Activated T-cell treated with anti-CD3 and anti-CD28 coated beads, Interleukin-2, amount 50 U/mL, for 72 hours (primary cell): Measurements from ENCODE around the gene TMEM207. TPM values are rescaled to one million over a fixed set of nuclear protein-coding genes. Genes with fewer than 3 reads are reported as not detected.

Source experiments
- ATAC-seq, 2 donors: fragments of 150-1000 bp; cut with Tn5 transposase; replicated peaks in 1 of 2; 2 replicates each; pipeline ENCODE4 v1.10.0; 2021; ENCODE audit warnings: moderate library complexity in 2 of 2, mild to moderate bottlenecking in 1 of 2
- DNase-seq, 2 donors: peaks; one replicate each; pipeline ENCODE4 v3.0.0; 2021 to 2022; ENCODE audit warnings: mixed read lengths in 1 of 2
- H3K27ac Mint-ChIP-seq: one replicate; pipeline ENCODE4 v1.8.0; 2022; ENCODE audit warnings: mild to moderate bottlenecking, moderate library complexity, mixed read lengths
- H3K27me3 Mint-ChIP-seq: one replicate; pipeline ENCODE4 v1.8.0; 2022; ENCODE audit warnings: low read depth, mixed read lengths
- H3K36me3 Mint-ChIP-seq, 2 donors: one replicate each; pipeline ENCODE4 v1.8.0; 2022; ENCODE audit warnings: mixed read lengths in 2 of 2, mild to moderate bottlenecking in 1 of 2; ENCODE audit not compliant: insufficient read depth in 2 of 2
- H3K4me1 Mint-ChIP-seq: one replicate; pipeline ENCODE4 v1.8.0; 2022; ENCODE audit warnings: low read depth, mixed read lengths
- H3K4me3 Mint-ChIP-seq, 2 donors: one replicate each; pipeline ENCODE4 v1.8.0; 2022; ENCODE audit warnings: mild to moderate bottlenecking in 2 of 2, mixed read lengths in 2 of 2, moderate library complexity in 2 of 2
- H3K9me3 Mint-ChIP-seq, 2 donors: one replicate each; pipeline ENCODE4 v1.8.0; 2022; ENCODE audit warnings: mixed read lengths in 2 of 2
- total RNA-seq, 2 donors: library from RNA; stranded (reverse); gene quantifications; one replicate each; pipeline ENCODE4 v1.2.3, GENCODE V29; 2022

Gene TMEM207
- total RNA-seq, 2 donors from 2014 or later: not detected

GRCh38 chr3:190436331-190436730 is 13.4 kb downstream of the TMEM207 start:
- Mint-ChIP-seq H3K27ac (no peak overlapping the region), H3K36me3 (peaks cover 0 to 5% of the 10 kb centered on the region in 2 donors), H3K4me3 (no peak overlapping the region), H3K4me1 (no peaks in the 10 kb centered on the region), H3K27me3 (peaks cover 39% of the 10 kb centered on the region), H3K9me3 (no peaks in the 10 kb centered on the region)
- no peak for ATAC-seq
- DNase-seq: no peak

GRCh38 chr3:190435618-190436017 is 14.1 kb downstream of the TMEM207 start:
- no peaks in the 10 kb centered on the region for H3K4me1 Mint-ChIP-seq
- H3K27me3 Mint-ChIP-seq: peaks cover 39% of the 10 kb centered on the region
- no peaks in the 10 kb centered on the region for H3K9me3 Mint-ChIP-seq
- no peak for ATAC-seq
- H3K4me3 Mint-ChIP-seq: no peak overlapping the region
- H3K36me3 Mint-ChIP-seq: peaks cover 0 to 5% of the 10 kb centered on the region in 2 donors
- DNase-seq: no peak
- no peak overlapping the region for H3K27ac Mint-ChIP-seq

GRCh38 chr3:190433626-190434025 is 16.1 kb downstream of the TMEM207 start:
- no peak for DNase-seq
- H3K27me3 Mint-ChIP-seq: peaks cover 39% of the 10 kb centered on the region
- no peak overlapping the region for H3K27ac Mint-ChIP-seq
- no peak overlapping the region for H3K4me3 Mint-ChIP-seq
- no peaks in the 10 kb centered on the region for H3K4me1 Mint-ChIP-seq
- peaks cover 0 to 5% of the 10 kb centered on the region in 2 donors for H3K36me3 Mint-ChIP-seq
- no peaks in the 10 kb centered on the region for H3K9me3 Mint-ChIP-seq
- no peak for ATAC-seq

DNA sequence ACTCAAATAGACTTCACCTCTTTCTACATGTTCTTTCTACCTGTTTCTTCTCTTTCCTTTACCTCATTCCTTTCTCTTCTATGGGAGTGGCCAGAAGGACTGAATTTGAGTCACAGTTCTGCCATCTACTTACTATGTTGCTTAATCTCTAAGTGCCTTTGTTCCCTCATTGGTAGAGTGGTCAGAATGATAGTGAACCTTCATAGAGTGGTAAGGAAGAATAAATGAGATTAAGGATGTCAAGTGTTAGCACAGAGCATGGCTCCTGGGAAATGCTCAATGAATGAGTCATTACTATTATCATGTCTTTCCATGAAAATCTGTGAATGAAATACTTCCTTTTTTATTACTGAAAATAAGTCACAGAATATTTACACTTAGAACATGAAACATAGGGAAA is 17.5 kb downstream of the TMEM207 start:
- H3K36me3 Mint-ChIP-seq: peaks cover 0 to 5% of the 10 kb centered on the region in 2 donors
- H3K27me3 Mint-ChIP-seq: peaks cover 38% of the 10 kb centered on the region
- H3K4me1 Mint-ChIP-seq: no peaks in the 10 kb centered on the region
- DNase-seq (no peak), ATAC-seq (no peak)
- no peak overlapping the region for H3K27ac Mint-ChIP-seq
- no peak overlapping the region for H3K4me3 Mint-ChIP-seq
- H3K9me3 Mint-ChIP-seq: no peaks in the 10 kb centered on the region

- Mint-ChIP-seq H3K27ac (no peak overlapping the region), H3K36me3 (peaks cover 0 to 5% of the 10 kb centered on the region in 2 donors), H3K9me3 (no peaks in the 10 kb centered on the region), H3K4me1 (no peaks in the 10 kb centered on the region), H3K27me3 (peaks cover 25% of the 10 kb centered on the region), H3K4me3 (no peak overlapping the region)
- ATAC-seq (no peak), DNase-seq (no peak)
Measured at GRCh38 chr3:190430906-190431305, 18.8 kb downstream of the TMEM207 start.

DNA sequence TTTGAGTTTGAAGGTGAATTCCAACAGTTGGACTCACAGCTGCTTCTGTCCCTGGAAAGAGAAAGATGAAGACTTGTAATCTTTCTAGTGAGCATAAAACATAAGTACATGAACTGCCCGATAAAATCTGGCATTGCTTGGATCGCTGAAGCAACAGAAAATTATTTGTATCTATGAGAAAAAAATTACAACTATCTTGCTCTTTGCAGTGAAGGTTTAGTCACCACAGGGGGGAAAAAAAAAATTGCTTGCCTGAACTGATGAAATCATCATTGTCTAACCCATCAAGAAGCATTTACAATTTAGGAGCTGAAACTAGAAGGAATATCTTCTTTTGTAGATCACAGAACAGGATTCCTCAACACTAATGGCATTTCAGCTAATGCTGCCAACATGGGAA is 20.0 kb downstream of the TMEM207 start:
- DNase-seq: no peak
- Mint-ChIP-seq H3K4me1 (peaks cover under 1% of the 10 kb centered on the region), H3K36me3 (peaks cover 0 to 5% of the 10 kb centered on the region in 2 donors), H3K4me3 (no peak overlapping the region), H3K27me3 (peaks cover 13% of the 10 kb centered on the region), H3K27ac (no peak overlapping the region), H3K9me3 (no peaks in the 10 kb centered on the region)
- ATAC-seq: no peak

DNA sequence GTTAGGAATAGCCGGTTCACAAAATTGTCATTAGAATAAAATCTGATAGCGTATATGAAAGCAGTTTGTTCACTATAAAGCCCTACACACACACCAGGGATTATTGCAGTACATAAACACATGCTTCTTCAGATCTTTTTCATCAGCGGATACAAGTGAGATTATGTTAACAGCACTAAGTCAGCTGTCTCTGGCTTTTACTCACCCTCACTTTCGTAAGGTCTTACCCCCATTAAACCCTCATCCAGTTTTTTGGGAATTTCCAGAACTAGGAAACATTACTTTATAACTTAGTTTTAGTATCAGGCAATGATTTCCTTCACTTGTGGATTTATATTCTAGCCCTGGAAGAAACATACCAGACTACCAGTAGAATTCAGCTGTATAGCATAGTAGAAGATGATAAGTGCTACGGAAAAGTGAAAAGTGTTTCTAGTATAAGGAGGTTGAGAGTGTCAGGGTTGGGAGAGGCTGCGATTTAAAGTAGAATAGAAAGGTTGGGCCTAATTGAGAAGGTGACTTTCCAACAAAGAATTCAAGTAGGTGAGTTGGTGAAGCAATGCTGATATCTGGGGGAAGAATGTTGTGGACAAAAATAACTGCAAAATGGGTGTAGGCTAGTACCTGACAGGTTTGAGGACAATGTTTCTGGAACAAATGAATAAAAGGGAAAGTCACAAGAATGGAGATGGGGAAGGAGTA is 22.7 kb downstream of the TMEM207 start:
- no peak for ATAC-seq
- no peaks in the 10 kb centered on the region for H3K9me3 Mint-ChIP-seq
- H3K27me3 Mint-ChIP-seq: no peaks in the 10 kb centered on the region
- H3K4me1 Mint-ChIP-seq: peaks cover 5% of the 10 kb centered on the region
- no peak overlapping the region for H3K4me3 Mint-ChIP-seq
- no peaks in the 10 kb centered on the region for H3K36me3 Mint-ChIP-seq
- no peak for DNase-seq
- no peak overlapping the region for H3K27ac Mint-ChIP-seq

GRCh38 chr3:190425833-190426232 is 23.9 kb downstream of the TMEM207 start:
- DNase-seq: no peak
- ATAC-seq: no peak
- no peaks in the 10 kb centered on the region for H3K27me3 Mint-ChIP-seq
- H3K9me3 Mint-ChIP-seq: no peaks in the 10 kb centered on the region
- peaks cover 5% of the 10 kb centered on the region for H3K4me1 Mint-ChIP-seq
- no peak overlapping the region for H3K4me3 Mint-ChIP-seq
- H3K36me3 Mint-ChIP-seq: no peaks in the 10 kb centered on the region
- no peak overlapping the region for H3K27ac Mint-ChIP-seq

- Mint-ChIP-seq H3K4me1 (peaks cover 5% of the 10 kb centered on the region), H3K36me3 (no peaks in the 10 kb centered on the region), H3K4me3 (peak overlapping the region; percentile 2 to 47), H3K9me3 (no peaks in the 10 kb centered on the region), H3K27ac (peak overlapping the region; percentile 94), H3K27me3 (no peaks in the 10 kb centered on the region)
- DNase-seq: peak; percentile 50 to 60
- ATAC-seq: peak; percentile 82 to 85
Measured at GRCh38 chr3:190424478-190425439, 24.9 kb downstream of the TMEM207 start.

- Mint-ChIP-seq H3K4me3 (no peak overlapping the region), H3K27me3 (no peaks in the 10 kb centered on the region), H3K36me3 (no peaks in the 10 kb centered on the region), H3K4me1 (peaks cover 5% of the 10 kb centered on the region), H3K9me3 (no peaks in the 10 kb centered on the region), H3K27ac (peak overlapping the region; percentile 94)
- DNase-seq (no peak), ATAC-seq (peak in 1 of 2 donors; percentile 7)
Measured at GRCh38 chr3:190424108-190424477, 25.6 kb downstream of the TMEM207 start.

DNA sequence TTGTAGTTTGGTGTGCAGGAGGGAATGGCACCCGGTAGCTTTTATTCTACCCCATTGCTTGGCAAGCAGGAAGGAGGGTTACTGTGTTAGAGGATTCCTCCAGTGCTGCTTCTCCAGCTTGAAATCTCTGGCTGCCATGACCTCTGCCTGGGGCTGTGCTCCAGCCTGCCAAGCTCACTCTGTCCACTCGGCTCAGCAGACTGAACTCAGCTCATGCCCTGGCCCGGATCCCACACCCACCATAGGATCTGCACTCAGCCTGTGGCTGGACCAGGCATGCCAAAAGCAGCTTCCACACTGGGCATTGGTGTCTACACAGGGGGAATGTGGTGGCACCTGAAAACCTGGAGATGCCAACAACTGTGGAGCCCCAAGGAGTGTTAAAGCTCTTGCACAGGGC is 35.4 kb downstream of the TMEM207 start:
- Mint-ChIP-seq H3K4me1 (no peaks in the 10 kb centered on the region), H3K27me3 (no peaks in the 10 kb centered on the region), H3K9me3 (peaks cover 5 to 8% of the 10 kb centered on the region in 2 donors), H3K27ac (no peak overlapping the region), H3K4me3 (no peak overlapping the region), H3K36me3 (peaks cover 1 to 2% of the 10 kb centered on the region in 2 donors)
- DNase-seq: no peak
- no peak for ATAC-seq

GRCh38 chr3:190404715-190405114 is 45.0 kb downstream of the TMEM207 start:
- no peaks in the 10 kb centered on the region for H3K36me3 Mint-ChIP-seq
- DNase-seq: no peak
- H3K27ac Mint-ChIP-seq: no peak overlapping the region
- no peak overlapping the region for H3K4me3 Mint-ChIP-seq
- H3K4me1 Mint-ChIP-seq: no peaks in the 10 kb centered on the region
- no peaks in the 10 kb centered on the region for H3K9me3 Mint-ChIP-seq
- no peak for ATAC-seq
- H3K27me3 Mint-ChIP-seq: peaks cover 7% of the 10 kb centered on the region

GRCh38 chr3:190401963-190402362 is 47.7 kb downstream of the TMEM207 start:
- Mint-ChIP-seq H3K4me1 (no peaks in the 10 kb centered on the region), H3K27me3 (peaks cover 7% of the 10 kb centered on the region), H3K27ac (no peak overlapping the region), H3K36me3 (no peaks in the 10 kb centered on the region), H3K4me3 (no peak overlapping the region), H3K9me3 (no peaks in the 10 kb centered on the region)
- DNase-seq: no peak
- no peak for ATAC-seq
